ENCODE measurements around the gene KPRP. TPM values are rescaled to one million over a fixed set of nuclear protein-coding genes. Genes with fewer than 3 reads are reported as not detected.

KPRP gene
- total RNA-seq, 1 donor from 2014 or later, result not detected

DNA sequence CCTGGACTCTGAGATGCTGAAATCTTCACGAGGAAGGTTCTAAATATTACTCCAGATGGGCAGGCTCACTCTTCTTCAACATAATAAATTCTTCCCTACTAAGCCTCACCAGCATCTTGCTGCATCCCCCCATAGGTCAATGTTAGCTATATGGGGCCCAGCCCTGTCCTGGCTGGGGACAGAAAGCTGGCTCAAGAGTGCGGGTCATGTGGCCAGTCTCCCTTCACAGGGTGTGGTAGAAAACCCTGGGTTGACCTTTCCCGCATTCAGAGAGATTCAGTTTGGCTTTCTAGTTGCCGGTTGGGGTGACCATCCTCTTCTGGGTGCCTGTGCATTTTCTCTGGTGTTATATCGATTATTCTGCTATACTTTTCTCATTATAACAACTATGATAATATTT lies 19.8 kb upstream of the KPRP start:
- Mint-ChIP-seq H3K4me1 (ENCODE audit: low read depth, unreplicated experiment) (no peaks in the 10 kb centered on the region), H3K27me3 (ENCODE audit: low read depth, unreplicated experiment) (peaks cover 10% of the 10 kb centered on the region), H3K9me3 (ENCODE audit: unreplicated experiment) (peaks cover 2% of the 10 kb centered on the region), H3K4me3 (ENCODE audit: unreplicated experiment) (no peak overlapping the region), H3K27ac (ENCODE audit: unreplicated experiment) (no peak overlapping the region), H3K36me3 (ENCODE audit: low read depth, unreplicated experiment) (no peaks in the 10 kb centered on the region)
- H4K20me1 ChIP-seq (ENCODE audit: insufficient read depth, low read length), result no peaks in the 10 kb centered on the region
- TF ChIP-seq CTCF (IDR thresholded peaks at IDR 0.05; ENCODE audit: insufficient read depth, low read depth, low read length) (no peak), EZH2 (IDR thresholded peaks at IDR 0.05; ENCODE audit: insufficient read depth, low read length) (no peak)
- no peak overlapping the region for H3K4me3 ChIP-seq (ENCODE audit: insufficient read depth, low read depth, low read length)
- no peak for FAIRE-seq
- no peaks in the 10 kb centered on the region for H3K27me3 ChIP-seq (ENCODE audit: insufficient read depth, low read length)
- no peaks in the 10 kb centered on the region for H3K9me3 ChIP-seq (ENCODE audit: insufficient read depth, low read depth, low read length)
- H3K9ac ChIP-seq (ENCODE audit: low read length), result no peak overlapping the region
- no peak overlapping the region for H2AFZ ChIP-seq (ENCODE audit: low read depth, low read length)
- H3K79me2 ChIP-seq (ENCODE audit: insufficient read depth, low read length), result no peaks in the 10 kb centered on the region
- DNase-seq (ENCODE audit: low read depth), result no peak
- H3K36me3 ChIP-seq (ENCODE audit: insufficient read depth, low read length), result no peaks in the 10 kb centered on the region
- no peak overlapping the region for H3K4me2 ChIP-seq (ENCODE audit: low read length)
- H3K27ac ChIP-seq (ENCODE audit: low read depth, low read length), result no peak overlapping the region
- no peaks in the 10 kb centered on the region for H3K4me1 ChIP-seq (ENCODE audit: insufficient read depth, low read length)

- Histone ChIP-seq H3K79me2 (ENCODE audit: insufficient read depth, low read length) (no peaks in the 10 kb centered on the region), H3K9me3 (ENCODE audit: insufficient read depth, low read depth, low read length) (no peaks in the 10 kb centered on the region), H3K4me2 (ENCODE audit: low read length) (no peak overlapping the region), H3K27me3 (ENCODE audit: insufficient read depth, low read length) (no peaks in the 10 kb centered on the region), H3K27ac (ENCODE audit: low read depth, low read length) (no peak overlapping the region), H3K4me1 (ENCODE audit: insufficient read depth, low read length) (no peaks in the 10 kb centered on the region), H2AFZ (ENCODE audit: low read depth, low read length) (no peak overlapping the region), H3K36me3 (ENCODE audit: insufficient read depth, low read length) (no peaks in the 10 kb centered on the region), H4K20me1 (ENCODE audit: insufficient read depth, low read length) (no peaks in the 10 kb centered on the region), H3K4me3 (ENCODE audit: insufficient read depth, low read depth, low read length) (no peak overlapping the region), H3K9ac (ENCODE audit: low read length) (no peak overlapping the region)
- Mint-ChIP-seq H3K4me3 (ENCODE audit: unreplicated experiment) (no peak overlapping the region), H3K27ac (ENCODE audit: unreplicated experiment) (no peak overlapping the region), H3K9me3 (ENCODE audit: unreplicated experiment) (peaks cover 2% of the 10 kb centered on the region), H3K36me3 (ENCODE audit: low read depth, unreplicated experiment) (no peaks in the 10 kb centered on the region), H3K27me3 (ENCODE audit: low read depth, unreplicated experiment) (peaks cover 10% of the 10 kb centered on the region), H3K4me1 (ENCODE audit: low read depth, unreplicated experiment) (peaks cover 2% of the 10 kb centered on the region)
- FAIRE-seq (no peak), DNase-seq (ENCODE audit: low read depth) (no peak)
- no peak for TF ChIP-seq EZH2 (IDR thresholded peaks at IDR 0.05; ENCODE audit: insufficient read depth, low read length)
- no peak for TF ChIP-seq CTCF (IDR thresholded peaks at IDR 0.05; ENCODE audit: insufficient read depth, low read depth, low read length)
Measured at GRCh38 chr1:152739841-152740240, 18.0 kb upstream of the KPRP start.

- Histone ChIP-seq H3K9me3 (ENCODE audit: insufficient read depth, low read depth, low read length) (no peaks in the 10 kb centered on the region), H3K9ac (ENCODE audit: low read length) (no peak overlapping the region), H3K27ac (ENCODE audit: low read depth, low read length) (no peak overlapping the region), H3K4me1 (ENCODE audit: insufficient read depth, low read length) (no peaks in the 10 kb centered on the region), H3K79me2 (ENCODE audit: insufficient read depth, low read length) (no peaks in the 10 kb centered on the region), H3K4me2 (ENCODE audit: low read length) (no peak overlapping the region), H3K4me3 (ENCODE audit: insufficient read depth, low read depth, low read length) (no peak overlapping the region), H3K36me3 (ENCODE audit: insufficient read depth, low read length) (no peaks in the 10 kb centered on the region), H3K27me3 (ENCODE audit: insufficient read depth, low read length) (no peaks in the 10 kb centered on the region), H4K20me1 (ENCODE audit: insufficient read depth, low read length) (no peaks in the 10 kb centered on the region), H2AFZ (ENCODE audit: low read depth, low read length) (no peak overlapping the region)
- Mint-ChIP-seq H3K27ac (ENCODE audit: unreplicated experiment) (no peak overlapping the region), H3K27me3 (ENCODE audit: low read depth, unreplicated experiment) (peaks cover 10% of the 10 kb centered on the region), H3K4me1 (ENCODE audit: low read depth, unreplicated experiment) (peaks cover 2% of the 10 kb centered on the region), H3K9me3 (ENCODE audit: unreplicated experiment) (peaks cover 2% of the 10 kb centered on the region), H3K36me3 (ENCODE audit: low read depth, unreplicated experiment) (no peaks in the 10 kb centered on the region), H3K4me3 (ENCODE audit: unreplicated experiment) (no peak overlapping the region)
- FAIRE-seq, result no peak
- no peak for DNase-seq (ENCODE audit: low read depth)
- TF ChIP-seq EZH2 (IDR thresholded peaks at IDR 0.05; ENCODE audit: insufficient read depth, low read length) (no peak), CTCF (IDR thresholded peaks at IDR 0.05; ENCODE audit: insufficient read depth, low read depth, low read length) (no peak)
Measured at GRCh38 chr1:152741656-152742055, 16.2 kb upstream of the KPRP start.

All from astrocyte (in vitro differentiated cells and primary cell).